Liver (tissue), 3 donors: ENCODE measurements around the gene MRC1.

Experiments used
- EGR1 ChIP-seq, 2 donors: IDR thresholded peaks; 2 replicates each; pipeline ENCODE4 v1.6.1; 2016 to 2018; ENCODE audit warnings: antibody characterized with exemption in 2 of 2, low read depth in 2 of 2
- FOXA1 ChIP-seq: IDR thresholded peaks from 2 replicates; pipeline ENCODE4 v1.6.1; 2016; ENCODE audit warnings: antibody characterized with exemption
- GABPA ChIP-seq, 2 donors: IDR thresholded peaks in 1 of 2; conservative IDR thresholded peaks in 1 of 2; 2 replicates each; pipeline ENCODE4 v1.6.1; 2016; ENCODE audit warnings: antibody characterized with exemption in 2 of 2, mild to moderate bottlenecking in 1 of 2, moderate library complexity in 1 of 2
- HNF4A ChIP-seq, 2 donors: conservative IDR thresholded peaks; 2 replicates each; pipeline ENCODE4 v1.6.1; 2016; ENCODE audit warnings: antibody characterized with exemption in 2 of 2, mild to moderate bottlenecking in 2 of 2
- JUND ChIP-seq, 2 donors: IDR thresholded peaks; 2 replicates each; pipeline ENCODE4 v1.6.1; 2016; ENCODE audit warnings: antibody characterized with exemption in 2 of 2
- RAD21 ChIP-seq, 2 donors: IDR thresholded peaks; 2 replicates each; pipeline ENCODE4 v1.6.1; 2016; ENCODE audit warnings: antibody characterized with exemption in 2 of 2, mild to moderate bottlenecking in 2 of 2
- TAF1 ChIP-seq: conservative IDR thresholded peaks from 2 replicates; pipeline ENCODE4 v1.6.1; 2016; ENCODE audit warnings: antibody characterized with exemption, mild to moderate bottlenecking
- YY1 ChIP-seq: IDR thresholded peaks from 2 replicates; pipeline ENCODE4 v1.6.1; 2016; ENCODE audit warnings: antibody characterized with exemption, mild to moderate bottlenecking
- TF ChIP-seq, protein P1 (sequence below): IDR thresholded peaks from 2 replicates; pipeline ENCODE4 v1.6.1; 2016; ENCODE audit warnings: antibody characterized with exemption
- TF ChIP-seq, protein P2 (sequence below): fragments of 150-350 bp; IDR thresholded peaks from 2 replicates; pipeline ENCODE4 v1.5.1; 2017; ENCODE audit warnings: improper control_type of control experiment, low read depth, low read length; ENCODE audit not compliant: missing input control
- TF ChIP-seq, protein P3 (sequence below): IDR thresholded peaks from 2 replicates; pipeline ENCODE4 v1.6.1; 2016; ENCODE audit warnings: antibody characterized with exemption
- TF ChIP-seq, protein P4 (sequence below): IDR thresholded peaks from 2 replicates; pipeline ENCODE4 v1.6.1; 2016; ENCODE audit warnings: antibody characterized with exemption, mild to moderate bottlenecking
- TF ChIP-seq, protein P5 (sequence below): IDR thresholded peaks from 2 replicates; pipeline ENCODE4 v1.6.1; 2016; ENCODE audit warnings: antibody characterized with exemption
- donor health status: healthy.
- donor health status: healthy.

DNA sequence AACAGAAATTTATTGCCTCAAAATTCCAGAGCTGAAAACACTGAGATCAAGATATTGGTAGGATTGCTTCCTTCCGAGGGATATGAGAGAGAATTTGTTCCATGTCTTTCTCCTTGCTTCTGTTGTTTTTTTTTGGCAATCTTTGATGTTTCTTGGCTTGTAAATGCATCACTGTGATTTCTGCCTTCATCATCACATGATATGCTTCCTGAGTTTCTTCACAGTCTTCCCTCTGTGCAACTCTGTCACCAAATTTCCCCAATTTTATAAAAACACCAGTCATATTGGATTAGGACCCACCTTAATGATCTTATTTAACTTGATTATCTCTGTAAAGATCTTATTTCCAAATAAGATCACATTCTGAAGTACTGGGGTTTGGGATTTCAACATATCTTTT lies 42.4 kb upstream of the MRC1 start:
- TF ChIP-seq, protein P1, sequence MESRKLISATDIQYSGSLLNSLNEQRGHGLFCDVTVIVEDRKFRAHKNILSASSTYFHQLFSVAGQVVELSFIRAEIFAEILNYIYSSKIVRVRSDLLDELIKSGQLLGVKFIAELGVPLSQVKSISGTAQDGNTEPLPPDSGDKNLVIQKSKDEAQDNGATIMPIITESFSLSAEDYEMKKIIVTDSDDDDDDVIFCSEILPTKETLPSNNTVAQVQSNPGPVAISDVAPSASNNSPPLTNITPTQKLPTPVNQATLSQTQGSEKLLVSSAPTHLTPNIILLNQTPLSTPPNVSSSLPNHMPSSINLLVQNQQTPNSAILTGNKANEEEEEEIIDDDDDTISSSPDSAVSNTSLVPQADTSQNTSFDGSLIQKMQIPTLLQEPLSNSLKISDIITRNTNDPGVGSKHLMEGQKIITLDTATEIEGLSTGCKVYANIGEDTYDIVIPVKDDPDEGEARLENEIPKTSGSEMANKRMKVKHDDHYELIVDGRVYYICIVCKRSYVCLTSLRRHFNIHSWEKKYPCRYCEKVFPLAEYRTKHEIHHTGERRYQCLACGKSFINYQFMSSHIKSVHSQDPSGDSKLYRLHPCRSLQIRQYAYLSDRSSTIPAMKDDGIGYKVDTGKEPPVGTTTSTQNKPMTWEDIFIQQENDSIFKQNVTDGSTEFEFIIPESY = no peak
- TF ChIP-seq, protein P2, sequence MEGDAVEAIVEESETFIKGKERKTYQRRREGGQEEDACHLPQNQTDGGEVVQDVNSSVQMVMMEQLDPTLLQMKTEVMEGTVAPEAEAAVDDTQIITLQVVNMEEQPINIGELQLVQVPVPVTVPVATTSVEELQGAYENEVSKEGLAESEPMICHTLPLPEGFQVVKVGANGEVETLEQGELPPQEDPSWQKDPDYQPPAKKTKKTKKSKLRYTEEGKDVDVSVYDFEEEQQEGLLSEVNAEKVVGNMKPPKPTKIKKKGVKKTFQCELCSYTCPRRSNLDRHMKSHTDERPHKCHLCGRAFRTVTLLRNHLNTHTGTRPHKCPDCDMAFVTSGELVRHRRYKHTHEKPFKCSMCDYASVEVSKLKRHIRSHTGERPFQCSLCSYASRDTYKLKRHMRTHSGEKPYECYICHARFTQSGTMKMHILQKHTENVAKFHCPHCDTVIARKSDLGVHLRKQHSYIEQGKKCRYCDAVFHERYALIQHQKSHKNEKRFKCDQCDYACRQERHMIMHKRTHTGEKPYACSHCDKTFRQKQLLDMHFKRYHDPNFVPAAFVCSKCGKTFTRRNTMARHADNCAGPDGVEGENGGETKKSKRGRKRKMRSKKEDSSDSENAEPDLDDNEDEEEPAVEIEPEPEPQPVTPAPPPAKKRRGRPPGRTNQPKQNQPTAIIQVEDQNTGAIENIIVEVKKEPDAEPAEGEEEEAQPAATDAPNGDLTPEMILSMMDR = no peak
- TF ChIP-seq EGR1 (IDR thresholded peaks at IDR 0.05; ENCODE audit: low read depth in 2 of 2) = no peak
- no peak for TF ChIP-seq YY1
- TF ChIP-seq, protein P3, sequence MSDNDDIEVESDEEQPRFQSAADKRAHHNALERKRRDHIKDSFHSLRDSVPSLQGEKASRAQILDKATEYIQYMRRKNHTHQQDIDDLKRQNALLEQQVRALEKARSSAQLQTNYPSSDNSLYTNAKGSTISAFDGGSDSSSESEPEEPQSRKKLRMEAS = no peak
- TF ChIP-seq TAF1 = no peak
- no peak for TF ChIP-seq RAD21 (IDR thresholded peaks at IDR 0.05)
- TF ChIP-seq JUND (IDR thresholded peaks at IDR 0.05) = no peak
- TF ChIP-seq, protein P4, sequence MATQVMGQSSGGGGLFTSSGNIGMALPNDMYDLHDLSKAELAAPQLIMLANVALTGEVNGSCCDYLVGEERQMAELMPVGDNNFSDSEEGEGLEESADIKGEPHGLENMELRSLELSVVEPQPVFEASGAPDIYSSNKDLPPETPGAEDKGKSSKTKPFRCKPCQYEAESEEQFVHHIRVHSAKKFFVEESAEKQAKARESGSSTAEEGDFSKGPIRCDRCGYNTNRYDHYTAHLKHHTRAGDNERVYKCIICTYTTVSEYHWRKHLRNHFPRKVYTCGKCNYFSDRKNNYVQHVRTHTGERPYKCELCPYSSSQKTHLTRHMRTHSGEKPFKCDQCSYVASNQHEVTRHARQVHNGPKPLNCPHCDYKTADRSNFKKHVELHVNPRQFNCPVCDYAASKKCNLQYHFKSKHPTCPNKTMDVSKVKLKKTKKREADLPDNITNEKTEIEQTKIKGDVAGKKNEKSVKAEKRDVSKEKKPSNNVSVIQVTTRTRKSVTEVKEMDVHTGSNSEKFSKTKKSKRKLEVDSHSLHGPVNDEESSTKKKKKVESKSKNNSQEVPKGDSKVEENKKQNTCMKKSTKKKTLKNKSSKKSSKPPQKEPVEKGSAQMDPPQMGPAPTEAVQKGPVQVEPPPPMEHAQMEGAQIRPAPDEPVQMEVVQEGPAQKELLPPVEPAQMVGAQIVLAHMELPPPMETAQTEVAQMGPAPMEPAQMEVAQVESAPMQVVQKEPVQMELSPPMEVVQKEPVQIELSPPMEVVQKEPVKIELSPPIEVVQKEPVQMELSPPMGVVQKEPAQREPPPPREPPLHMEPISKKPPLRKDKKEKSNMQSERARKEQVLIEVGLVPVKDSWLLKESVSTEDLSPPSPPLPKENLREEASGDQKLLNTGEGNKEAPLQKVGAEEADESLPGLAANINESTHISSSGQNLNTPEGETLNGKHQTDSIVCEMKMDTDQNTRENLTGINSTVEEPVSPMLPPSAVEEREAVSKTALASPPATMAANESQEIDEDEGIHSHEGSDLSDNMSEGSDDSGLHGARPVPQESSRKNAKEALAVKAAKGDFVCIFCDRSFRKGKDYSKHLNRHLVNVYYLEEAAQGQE = no peak
- TF ChIP-seq GABPA (IDR thresholded peaks at IDR 0.05 in 1 of 2, conservative IDR thresholded peaks at IDR 0.05 in 1 of 2) = no peak
- TF ChIP-seq, protein P5, sequence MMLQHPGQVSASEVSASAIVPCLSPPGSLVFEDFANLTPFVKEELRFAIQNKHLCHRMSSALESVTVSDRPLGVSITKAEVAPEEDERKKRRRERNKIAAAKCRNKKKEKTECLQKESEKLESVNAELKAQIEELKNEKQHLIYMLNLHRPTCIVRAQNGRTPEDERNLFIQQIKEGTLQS = no peak
- TF ChIP-seq HNF4A (conservative IDR thresholded peaks at IDR 0.05) = no peak
- no peak for TF ChIP-seq FOXA1
